ENCODE measurements around the gene DAO.

The DAO gene

GRCh38 chr12:108858311-108859074 lies 21.4 kb upstream of the DAO start:
- TF ChIP-seq CTCF (IDR thresholded peaks at IDR 0.05): no peak

GRCh38 chr12:108859923-108860291 lies 20.0 kb upstream of the DAO start:
- no peak for TF ChIP-seq CTCF (IDR thresholded peaks at IDR 0.05)

- no peak for TF ChIP-seq CTCF (IDR thresholded peaks at IDR 0.05)
Observed at GRCh38 chr12:108860443-108860842, 19.4 kb upstream of the DAO start.

GRCh38 chr12:108861878-108862587 lies 17.9 kb upstream of the DAO start:
- TF ChIP-seq CTCF (IDR thresholded peaks at IDR 0.05): no peak

- TF ChIP-seq CTCF (IDR thresholded peaks at IDR 0.05): no peak
Observed at GRCh38 chr12:108862588-108862959, 17.3 kb upstream of the DAO start.

- TF ChIP-seq CTCF (IDR thresholded peaks at IDR 0.05): no peak
Observed at GRCh38 chr12:108865169-108865568, 14.7 kb upstream of the DAO start.

GRCh38 chr12:108868781-108869180 lies 11.1 kb upstream of the DAO start:
- TF ChIP-seq CTCF (IDR thresholded peaks at IDR 0.05): no peak

Data from LNCAP (cell line).